ENCODE data around the gene TMEM201.

Gene TMEM201

DNA sequence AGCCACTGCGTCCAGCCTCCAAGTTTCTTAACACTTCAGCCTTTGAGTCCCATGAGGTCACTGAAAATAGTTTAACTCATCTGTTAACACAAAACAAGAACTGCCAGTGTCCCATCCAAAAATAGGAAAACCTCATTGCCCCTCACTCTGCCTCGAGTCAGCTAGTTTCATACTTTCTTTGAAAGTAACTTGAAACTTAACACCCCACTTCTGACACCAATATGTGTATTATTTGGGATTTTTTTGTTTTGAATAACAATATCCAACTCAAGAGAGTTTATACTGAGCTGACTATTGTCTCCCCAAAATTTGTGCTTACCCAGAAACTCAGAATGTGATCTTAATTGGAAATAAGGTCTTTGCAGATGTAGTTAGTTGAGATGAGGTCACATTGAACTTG lies 45.9 kb downstream of the TMEM201 start:
- WGBS, result 88% methylated on average over 1 of the region's 2 CpGs
- H3K9me3 ChIP-seq (ENCODE audit: control insufficient read depth, low read length), result peaks cover 15% of the 10 kb centered on the region
- H3K4ac ChIP-seq (ENCODE audit: low read depth in 1 of 2, low read length in 2 of 2), result no peak overlapping the region
- H3K36me3 ChIP-seq (ENCODE audit: control insufficient read depth in 1 of 2, insufficient read depth in 2 of 2, low read depth in 1 of 2, low read length in 2 of 2), result no peaks in the 10 kb centered on the region
- no peak overlapping the region for H4K91ac ChIP-seq (ENCODE audit: low read length)
- no peaks in the 10 kb centered on the region for H3K79me1 ChIP-seq (replicated peaks; ENCODE audit: low read length, poor library complexity, severe bottlenecking)
- no peak overlapping the region for H2BK120ac ChIP-seq (ENCODE audit: low read depth, low read length)
- no peak overlapping the region for H2BK5ac ChIP-seq (ENCODE audit: low read depth, low read length, poor library complexity, severe bottlenecking)
- no peak overlapping the region for H3K18ac ChIP-seq (ENCODE audit: low read depth in 1 of 2, low read length in 2 of 2)
- no peak overlapping the region for H2AFZ ChIP-seq (ENCODE audit: low read depth, low read length)
- no peak overlapping the region for H2BK12ac ChIP-seq (ENCODE audit: low read length in 2 of 2)
- H2AK5ac ChIP-seq (ENCODE audit: low read length, severe bottlenecking), result no peak overlapping the region
- H3K27me3 ChIP-seq (ENCODE audit: control insufficient read depth in 1 of 2, insufficient read depth in 1 of 2, low read length in 2 of 2), result peaks cover 0 to 21% of the 10 kb centered on the region in 2 experiments
- H3K23ac ChIP-seq (ENCODE audit: low read length in 2 of 2), result no peak overlapping the region
- no peak overlapping the region for H3K27ac ChIP-seq (ENCODE audit: low read length, poor library complexity, severe bottlenecking)
- no peak overlapping the region for H3K4me3 ChIP-seq (ENCODE audit: insufficient read depth in 1 of 2, low read depth in 1 of 2, low read length in 2 of 2)
- no peak overlapping the region for H3K9ac ChIP-seq (ENCODE audit: low read length)
- H2BK15ac ChIP-seq (ENCODE audit: low read depth, poor library complexity, severe bottlenecking), result no peak overlapping the region
- no peak overlapping the region for H4K8ac ChIP-seq (ENCODE audit: low read length)
- no peak overlapping the region for H3K14ac ChIP-seq (ENCODE audit: low read length in 2 of 2)
- no peak for DNase-seq
- H3K4me1 ChIP-seq (ENCODE audit: control insufficient read depth, insufficient read depth, low read depth, low read length), result no peaks in the 10 kb centered on the region
- H3K4me2 ChIP-seq (ENCODE audit: low read length, poor library complexity, severe bottlenecking), result no peak overlapping the region

DNA sequence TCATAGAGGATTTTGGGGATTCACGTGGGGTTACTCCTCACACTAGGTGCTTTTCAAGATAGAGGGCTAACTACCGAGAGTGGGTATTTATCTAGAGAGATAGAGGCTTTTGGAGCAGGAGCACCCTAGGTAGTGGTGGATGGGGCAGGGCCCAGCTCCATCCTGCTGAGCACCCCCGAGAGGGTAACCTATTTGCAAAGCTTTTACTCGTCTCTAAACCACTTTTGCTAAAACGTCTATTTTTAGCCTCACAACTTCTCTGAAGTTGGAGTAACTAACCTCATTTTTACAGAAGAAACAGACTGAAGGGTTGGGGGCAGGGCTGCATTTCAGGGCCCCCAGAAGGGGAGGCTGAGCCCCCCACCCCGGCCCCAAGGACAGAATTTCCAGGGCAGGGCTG lies 50.5 kb downstream of the TMEM201 start:
- H3K9me3 ChIP-seq (ENCODE audit: control insufficient read depth, low read length), result peaks cover 14% of the 10 kb centered on the region
- no peak overlapping the region for H2AK5ac ChIP-seq (ENCODE audit: low read length, severe bottlenecking)
- no peak overlapping the region for H3K14ac ChIP-seq (ENCODE audit: low read length in 2 of 2)
- H2BK15ac ChIP-seq (ENCODE audit: low read depth, poor library complexity, severe bottlenecking), result no peak overlapping the region
- no peak overlapping the region for H3K18ac ChIP-seq (ENCODE audit: low read depth in 1 of 2, low read length in 2 of 2)
- no peak overlapping the region for H3K9ac ChIP-seq (ENCODE audit: low read length)
- H2BK120ac ChIP-seq (ENCODE audit: low read depth, low read length), result no peak overlapping the region
- H4K91ac ChIP-seq (ENCODE audit: low read length), result no peak overlapping the region
- no peak overlapping the region for H4K8ac ChIP-seq (ENCODE audit: low read length)
- H3K23ac ChIP-seq (ENCODE audit: low read length in 2 of 2), result no peak overlapping the region
- H2BK5ac ChIP-seq (ENCODE audit: low read depth, low read length, poor library complexity, severe bottlenecking), result no peak overlapping the region
- no peak overlapping the region for H3K4ac ChIP-seq (ENCODE audit: low read depth in 1 of 2, low read length in 2 of 2)
- H3K4me2 ChIP-seq (ENCODE audit: low read length, poor library complexity, severe bottlenecking), result no peak overlapping the region
- no peak for DNase-seq
- WGBS, result 73% methylated on average over 6 of the region's 6 CpGs
- no peak overlapping the region for H3K4me3 ChIP-seq (ENCODE audit: insufficient read depth in 1 of 2, low read depth in 1 of 2, low read length in 2 of 2)
- no peaks in the 10 kb centered on the region for H3K36me3 ChIP-seq (ENCODE audit: control insufficient read depth in 1 of 2, insufficient read depth in 2 of 2, low read depth in 1 of 2, low read length in 2 of 2)
- no peaks in the 10 kb centered on the region for H3K79me1 ChIP-seq (replicated peaks; ENCODE audit: low read length, poor library complexity, severe bottlenecking)
- H2BK12ac ChIP-seq (ENCODE audit: low read length in 2 of 2), result no peak overlapping the region
- no peaks in the 10 kb centered on the region for H3K4me1 ChIP-seq (ENCODE audit: control insufficient read depth, insufficient read depth, low read depth, low read length)
- H2AFZ ChIP-seq (ENCODE audit: low read depth, low read length), result no peak overlapping the region
- H3K27me3 ChIP-seq (ENCODE audit: control insufficient read depth in 1 of 2, insufficient read depth in 1 of 2, low read length in 2 of 2), result peaks cover 0 to 8% of the 10 kb centered on the region in 2 experiments
- H3K27ac ChIP-seq (ENCODE audit: low read length, poor library complexity, severe bottlenecking), result no peak overlapping the region

DNA sequence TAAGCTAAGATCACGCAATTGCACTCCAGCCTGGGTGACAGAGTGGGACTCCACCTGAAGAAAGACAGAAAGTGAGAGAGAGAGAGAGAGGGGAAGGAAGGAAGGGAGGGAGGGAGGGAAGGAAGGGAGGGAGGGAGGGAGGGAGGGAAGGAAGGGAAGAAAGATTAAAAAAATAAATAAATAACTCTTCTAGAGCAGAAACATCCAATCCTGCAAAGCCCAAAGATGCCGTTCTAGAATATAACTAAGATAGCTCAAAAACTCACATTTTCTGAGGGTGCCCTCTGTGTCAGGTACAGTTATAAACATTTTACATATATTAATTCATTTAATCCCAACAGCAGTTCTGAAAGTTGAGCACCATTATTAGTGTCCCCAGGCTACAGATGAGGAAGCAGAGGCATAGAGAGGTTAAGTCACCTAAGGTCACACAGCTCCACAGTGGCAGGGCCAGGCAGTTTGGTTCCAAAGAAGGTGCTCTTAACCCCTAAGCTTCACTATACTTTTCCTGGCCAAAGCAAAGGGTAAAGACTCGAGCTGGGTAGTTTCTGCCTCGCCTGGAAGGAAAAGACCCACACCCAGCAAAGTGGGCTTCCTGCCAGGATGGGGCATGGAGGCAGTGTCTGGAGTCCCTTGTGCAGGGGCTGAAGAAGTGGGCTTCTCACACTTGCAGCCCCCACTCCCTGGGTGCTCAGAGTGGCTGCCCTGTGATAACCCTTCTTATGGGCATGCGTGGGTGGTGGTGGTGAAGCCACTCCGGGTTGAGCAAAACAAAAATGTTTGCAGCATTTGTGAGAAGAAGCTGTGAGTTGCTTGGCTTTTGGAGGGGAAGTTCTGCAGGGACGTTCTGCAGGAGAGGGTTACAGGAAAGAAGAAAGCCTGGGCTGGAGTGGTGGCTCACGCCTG lies 54.9 kb downstream of the TMEM201 start:
- no peak for DNase-seq
- no peak overlapping the region for H3K4me3 ChIP-seq (ENCODE audit: insufficient read depth in 1 of 2, low read depth in 1 of 2, low read length in 2 of 2)
- no peak overlapping the region for H3K4me2 ChIP-seq (ENCODE audit: low read length, poor library complexity, severe bottlenecking)
- no peak overlapping the region for H2BK12ac ChIP-seq (ENCODE audit: low read length in 2 of 2)
- no peak overlapping the region for H2BK15ac ChIP-seq (ENCODE audit: low read depth, poor library complexity, severe bottlenecking)
- no peak overlapping the region for H2BK120ac ChIP-seq (ENCODE audit: low read depth, low read length)
- H3K79me1 ChIP-seq (replicated peaks; ENCODE audit: low read length, poor library complexity, severe bottlenecking), result no peaks in the 10 kb centered on the region
- no peak overlapping the region for H4K91ac ChIP-seq (ENCODE audit: low read length)
- 88% methylated on average over 8 of the region's 8 CpGs for WGBS
- no peaks in the 10 kb centered on the region for H3K9me3 ChIP-seq (ENCODE audit: control insufficient read depth, low read length)
- peaks cover 0 to 6% of the 10 kb centered on the region in 2 experiments for H3K27me3 ChIP-seq (ENCODE audit: control insufficient read depth in 1 of 2, insufficient read depth in 1 of 2, low read length in 2 of 2)
- H3K4me1 ChIP-seq (ENCODE audit: control insufficient read depth, insufficient read depth, low read depth, low read length), result no peaks in the 10 kb centered on the region
- H2AFZ ChIP-seq (ENCODE audit: low read depth, low read length), result no peak overlapping the region
- H3K27ac ChIP-seq (ENCODE audit: low read length, poor library complexity, severe bottlenecking), result no peak overlapping the region
- H3K18ac ChIP-seq (ENCODE audit: low read depth in 1 of 2, low read length in 2 of 2), result no peak overlapping the region
- H3K36me3 ChIP-seq (ENCODE audit: control insufficient read depth in 1 of 2, insufficient read depth in 2 of 2, low read depth in 1 of 2, low read length in 2 of 2), result no peaks in the 10 kb centered on the region
- H3K4ac ChIP-seq (ENCODE audit: low read depth in 1 of 2, low read length in 2 of 2), result no peak overlapping the region
- H2BK5ac ChIP-seq (ENCODE audit: low read depth, low read length, poor library complexity, severe bottlenecking), result no peak overlapping the region
- no peak overlapping the region for H3K9ac ChIP-seq (ENCODE audit: low read length)
- H3K23ac ChIP-seq (ENCODE audit: low read length in 2 of 2), result no peak overlapping the region
- H2AK5ac ChIP-seq (ENCODE audit: low read length, severe bottlenecking), result no peak overlapping the region
- H4K8ac ChIP-seq (ENCODE audit: low read length), result no peak overlapping the region
- H3K14ac ChIP-seq (ENCODE audit: low read length in 2 of 2), result no peak overlapping the region

- Histone ChIP-seq H3K79me1 (replicated peaks; ENCODE audit: low read length, poor library complexity, severe bottlenecking) (no peaks in the 10 kb centered on the region), H2BK15ac (ENCODE audit: low read depth, poor library complexity, severe bottlenecking) (no peak overlapping the region), H2AFZ (ENCODE audit: low read depth, low read length) (no peak overlapping the region), H2BK5ac (ENCODE audit: low read depth, low read length, poor library complexity, severe bottlenecking) (no peak overlapping the region), H3K4me1 (ENCODE audit: control insufficient read depth, insufficient read depth, low read depth, low read length) (peaks cover under 1% of the 10 kb centered on the region), H2BK12ac (ENCODE audit: low read length in 2 of 2) (no peak overlapping the region), H3K27ac (ENCODE audit: low read length, poor library complexity, severe bottlenecking) (no peak overlapping the region), H3K14ac (ENCODE audit: low read length in 2 of 2) (no peak overlapping the region), H3K27me3 (ENCODE audit: control insufficient read depth in 1 of 2, insufficient read depth in 1 of 2, low read length in 2 of 2) (peaks cover 4 to 9% of the 10 kb centered on the region in 2 experiments), H4K91ac (ENCODE audit: low read length) (no peak overlapping the region), H4K8ac (ENCODE audit: low read length) (no peak overlapping the region), H3K4me2 (ENCODE audit: low read length, poor library complexity, severe bottlenecking) (no peak overlapping the region), H2AK5ac (ENCODE audit: low read length, severe bottlenecking) (no peak overlapping the region), H3K36me3 (ENCODE audit: control insufficient read depth in 1 of 2, insufficient read depth in 2 of 2, low read depth in 1 of 2, low read length in 2 of 2) (no peaks in the 10 kb centered on the region), H3K4me3 (ENCODE audit: insufficient read depth in 1 of 2, low read depth in 1 of 2, low read length in 2 of 2) (no peak overlapping the region), H3K18ac (ENCODE audit: low read depth in 1 of 2, low read length in 2 of 2) (no peak overlapping the region), H3K4ac (ENCODE audit: low read depth in 1 of 2, low read length in 2 of 2) (no peak overlapping the region), H2BK120ac (ENCODE audit: low read depth, low read length) (no peak overlapping the region), H3K9me3 (ENCODE audit: control insufficient read depth, low read length) (no peaks in the 10 kb centered on the region), H3K23ac (ENCODE audit: low read length in 2 of 2) (no peak overlapping the region), H3K9ac (ENCODE audit: low read length) (no peak overlapping the region)
- 94% methylated on average over 13 of the region's 13 CpGs for WGBS
- DNase-seq, result no peak
Observed at GRCh38 chr1:9646037-9646436, 57.3 kb downstream of the TMEM201 start.
